DND-41 (cell line): Measurements from ENCODE around the gene FRS2.

Source experiments
- ATAC-seq: fragments of 200-7000 bp; cut with Tn5 transposase; 3 replicates; pipeline ENCODE4 v1.9.1; 2021; ENCODE audit warnings: low read depth; ENCODE audit not compliant: insufficient read depth
- DNase-seq: peaks from one replicate; pipeline ENCODE4 v3.0.0-alpha.2; 2020
- H2AFZ ChIP-seq: 2 replicates; pipeline ENCODE4 v1.6.0; 2012; ENCODE audit warnings: low read depth, low read length
- H3K27ac ChIP-seq: 2 replicates; pipeline ENCODE4 v1.5.1; 2012; ENCODE audit warnings: low read length, inconsistent platforms
- H3K27me3 ChIP-seq: fragments of 200-600 bp; sonication (generic); 2 replicates; pipeline ENCODE4 v1.6.0; 2012; ENCODE audit warnings: low read length, mild to moderate bottlenecking, inconsistent platforms; ENCODE audit not compliant: insufficient read depth, poor library complexity
- H3K36me3 ChIP-seq: 2 replicates; pipeline ENCODE4 v1.5.1; 2012; ENCODE audit warnings: low read length, inconsistent platforms; ENCODE audit not compliant: insufficient read depth
- H3K4me1 ChIP-seq: 2 replicates; pipeline ENCODE4 v1.5.1; 2012; ENCODE audit warnings: mild to moderate bottlenecking, low read length; ENCODE audit not compliant: insufficient read depth
- H3K4me2 ChIP-seq: 2 replicates; pipeline ENCODE4 v1.6.0; 2012; ENCODE audit warnings: mild to moderate bottlenecking, moderate library complexity, low read length, inconsistent platforms; ENCODE audit not compliant: insufficient read depth
- H3K4me3 ChIP-seq, 2 experiments: fragments of 200-600 bp in 1 of 2; shearing (Covaris generic) in 1 of 2; 2 replicates each; pipeline ENCODE4 v1.5.1; 2012 to 2016; ENCODE audit warnings: inconsistent platforms in 2 of 2, low read length in 2 of 2, mild to moderate bottlenecking in 2 of 2, low read depth in 1 of 2, moderate library complexity in 1 of 2
- H3K79me2 ChIP-seq: 2 replicates; pipeline ENCODE4 v1.6.0; 2012; ENCODE audit warnings: low read length, inconsistent platforms; ENCODE audit not compliant: insufficient read depth
- H3K9ac ChIP-seq: 2 replicates; pipeline ENCODE4 v1.6.0; 2012; ENCODE audit warnings: low read depth, mild to moderate bottlenecking, inconsistent platforms, low read length, moderate library complexity
- H3K9me3 ChIP-seq: 2 replicates; pipeline ENCODE4 v1.5.1; 2012; ENCODE audit warnings: low read length, moderate library complexity, mild to moderate bottlenecking, inconsistent platforms; ENCODE audit not compliant: insufficient read depth, severe bottlenecking
- H4K20me1 ChIP-seq: 2 replicates; pipeline ENCODE4 v1.6.0; 2012; ENCODE audit warnings: low read length; ENCODE audit not compliant: insufficient read depth
- EZH2 ChIP-seq: IDR thresholded peaks from 3 replicates; pipeline ENCODE4 v1.6.1; 2012; ENCODE audit warnings: borderline replicate concordance, low read depth, mild to moderate bottlenecking, moderate library complexity, low read length, inconsistent platforms; ENCODE audit not compliant: severe bottlenecking
- TF ChIP-seq, protein P1 (sequence below): IDR thresholded peaks from 2 replicates; pipeline ENCODE4 v1.5.1; 2012; ENCODE audit warnings: borderline replicate concordance, low read length, moderate library complexity, mild to moderate bottlenecking; ENCODE audit not compliant: poor library complexity, severe bottlenecking; ENCODE audit errors: extremely low read depth

The FRS2 gene, protein sequence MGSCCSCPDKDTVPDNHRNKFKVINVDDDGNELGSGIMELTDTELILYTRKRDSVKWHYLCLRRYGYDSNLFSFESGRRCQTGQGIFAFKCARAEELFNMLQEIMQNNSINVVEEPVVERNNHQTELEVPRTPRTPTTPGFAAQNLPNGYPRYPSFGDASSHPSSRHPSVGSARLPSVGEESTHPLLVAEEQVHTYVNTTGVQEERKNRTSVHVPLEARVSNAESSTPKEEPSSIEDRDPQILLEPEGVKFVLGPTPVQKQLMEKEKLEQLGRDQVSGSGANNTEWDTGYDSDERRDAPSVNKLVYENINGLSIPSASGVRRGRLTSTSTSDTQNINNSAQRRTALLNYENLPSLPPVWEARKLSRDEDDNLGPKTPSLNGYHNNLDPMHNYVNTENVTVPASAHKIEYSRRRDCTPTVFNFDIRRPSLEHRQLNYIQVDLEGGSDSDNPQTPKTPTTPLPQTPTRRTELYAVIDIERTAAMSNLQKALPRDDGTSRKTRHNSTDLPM

DNA sequence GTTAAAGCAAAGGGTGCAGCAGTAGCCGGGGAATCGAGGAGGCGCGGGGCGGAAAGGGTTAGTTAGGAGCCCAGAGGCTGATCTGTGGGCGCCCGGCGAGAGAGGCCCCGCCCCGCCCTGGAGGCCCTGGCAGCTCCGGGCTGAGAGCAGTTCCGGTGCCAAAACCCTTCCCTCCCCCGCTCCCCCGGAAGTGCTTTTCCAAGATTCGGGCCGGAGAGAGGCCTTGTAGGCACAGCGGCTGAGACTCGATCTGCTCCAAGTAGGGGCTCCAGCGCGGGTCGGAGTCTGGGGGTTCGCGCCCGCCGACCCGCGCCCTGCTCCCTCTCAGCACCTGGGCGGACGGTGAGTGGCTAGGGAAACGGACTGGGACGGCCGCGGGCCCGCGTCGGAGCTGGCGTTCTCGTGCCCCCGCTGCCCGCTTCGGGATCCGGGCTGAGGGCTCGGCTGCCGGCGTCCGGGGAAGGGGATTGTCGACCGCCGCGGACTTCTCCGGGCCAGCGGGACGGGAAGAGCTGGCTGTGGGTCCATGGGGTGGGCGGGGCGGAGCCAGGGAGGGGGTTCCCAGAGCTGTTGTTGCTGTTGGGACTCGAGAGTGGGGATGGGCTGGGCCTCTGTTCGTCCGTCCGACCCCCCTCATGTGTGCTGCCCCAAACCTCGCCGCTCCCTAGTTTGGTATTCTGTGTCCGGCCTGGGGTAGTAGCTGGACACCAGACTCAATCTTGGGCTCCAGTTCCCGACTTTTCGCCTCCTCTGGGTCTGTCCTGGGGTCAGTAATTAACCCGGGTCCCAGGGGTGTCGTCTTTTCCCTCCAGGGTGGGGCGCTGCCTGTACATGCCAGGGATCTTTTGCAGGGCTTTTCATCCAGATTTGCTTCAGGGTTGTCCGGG, at the start of gene FRS2:
Gene FRS2, plus strand, starts transcription at position 200 of the 887 bp plus-strand sequence. CDS start 98,643 bp downstream, outside the sequence.
- Histone ChIP-seq H3K27me3 (no peaks in the 10 kb centered on the region), H2AFZ (peak within 1 kb of the TSS; percentile 93), H3K9me3 (no peaks in the 10 kb centered on the region), H3K79me2 (peaks cover 52% of the 10 kb centered on the region), H4K20me1 (peaks cover 31% of the 10 kb centered on the region; the same call in 1 of the 2 replicates), H3K4me2 (peak within 1 kb of the TSS; percentile 94), H3K9ac (peak within 1 kb of the TSS; percentile 94), H3K36me3 (peaks cover 2% of the 10 kb centered on the region; the same call in 1 of the 2 replicates), H3K4me3 (peak within 1 kb of the TSS; percentile 95 to 99), H3K4me1 (peaks cover 36% of the 10 kb centered on the region), H3K27ac (peak within 1 kb of the TSS; percentile 90)
- DNase-seq (peak; percentile 93), ATAC-seq (peak; percentile 99)
- no peak for TF ChIP-seq EZH2
- TF ChIP-seq, protein P1, sequence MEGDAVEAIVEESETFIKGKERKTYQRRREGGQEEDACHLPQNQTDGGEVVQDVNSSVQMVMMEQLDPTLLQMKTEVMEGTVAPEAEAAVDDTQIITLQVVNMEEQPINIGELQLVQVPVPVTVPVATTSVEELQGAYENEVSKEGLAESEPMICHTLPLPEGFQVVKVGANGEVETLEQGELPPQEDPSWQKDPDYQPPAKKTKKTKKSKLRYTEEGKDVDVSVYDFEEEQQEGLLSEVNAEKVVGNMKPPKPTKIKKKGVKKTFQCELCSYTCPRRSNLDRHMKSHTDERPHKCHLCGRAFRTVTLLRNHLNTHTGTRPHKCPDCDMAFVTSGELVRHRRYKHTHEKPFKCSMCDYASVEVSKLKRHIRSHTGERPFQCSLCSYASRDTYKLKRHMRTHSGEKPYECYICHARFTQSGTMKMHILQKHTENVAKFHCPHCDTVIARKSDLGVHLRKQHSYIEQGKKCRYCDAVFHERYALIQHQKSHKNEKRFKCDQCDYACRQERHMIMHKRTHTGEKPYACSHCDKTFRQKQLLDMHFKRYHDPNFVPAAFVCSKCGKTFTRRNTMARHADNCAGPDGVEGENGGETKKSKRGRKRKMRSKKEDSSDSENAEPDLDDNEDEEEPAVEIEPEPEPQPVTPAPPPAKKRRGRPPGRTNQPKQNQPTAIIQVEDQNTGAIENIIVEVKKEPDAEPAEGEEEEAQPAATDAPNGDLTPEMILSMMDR = peak; percentile 55

DNA sequence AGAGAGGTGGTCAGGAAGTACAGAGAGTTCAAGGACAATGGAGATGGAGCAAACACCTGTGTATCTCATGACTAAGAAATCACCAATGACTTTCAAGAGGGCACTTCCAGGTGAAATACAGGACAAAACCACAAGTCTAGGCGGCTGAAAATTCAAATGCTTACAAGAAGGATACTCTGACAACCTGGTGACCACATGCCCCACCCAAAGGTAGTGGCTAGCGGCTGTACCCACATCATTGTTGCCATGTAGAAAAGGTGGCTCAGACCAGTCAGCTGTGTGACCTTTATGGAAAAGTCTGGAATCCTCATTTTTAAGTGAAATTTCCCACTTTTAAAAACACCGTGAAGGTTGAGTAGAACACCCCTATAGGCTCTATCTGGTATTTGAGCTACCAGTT, 48.6 kb upstream of the FRS2 start:
- H3K4me1 ChIP-seq = peaks cover 10% of the 10 kb centered on the region
- H3K4me3 ChIP-seq = no peak overlapping the region
- no peak overlapping the region for H3K9ac ChIP-seq
- H3K4me2 ChIP-seq = no peak overlapping the region
- H3K27ac ChIP-seq = no peak overlapping the region
- TF ChIP-seq, protein P1 = no peak
- TF ChIP-seq EZH2 = no peak
- ATAC-seq = no peak
- 0 out of 2 replicates have a peak, but pooled peaks cover 6% of the 10 kb centered on the region for H3K36me3 ChIP-seq
- DNase-seq = no peak
- no peaks in the 10 kb centered on the region for H3K79me2 ChIP-seq
- no peaks in the 10 kb centered on the region for H4K20me1 ChIP-seq
- H3K9me3 ChIP-seq = no peaks in the 10 kb centered on the region
- H2AFZ ChIP-seq = no peak overlapping the region
- H3K27me3 ChIP-seq = no peaks in the 10 kb centered on the region

DNA sequence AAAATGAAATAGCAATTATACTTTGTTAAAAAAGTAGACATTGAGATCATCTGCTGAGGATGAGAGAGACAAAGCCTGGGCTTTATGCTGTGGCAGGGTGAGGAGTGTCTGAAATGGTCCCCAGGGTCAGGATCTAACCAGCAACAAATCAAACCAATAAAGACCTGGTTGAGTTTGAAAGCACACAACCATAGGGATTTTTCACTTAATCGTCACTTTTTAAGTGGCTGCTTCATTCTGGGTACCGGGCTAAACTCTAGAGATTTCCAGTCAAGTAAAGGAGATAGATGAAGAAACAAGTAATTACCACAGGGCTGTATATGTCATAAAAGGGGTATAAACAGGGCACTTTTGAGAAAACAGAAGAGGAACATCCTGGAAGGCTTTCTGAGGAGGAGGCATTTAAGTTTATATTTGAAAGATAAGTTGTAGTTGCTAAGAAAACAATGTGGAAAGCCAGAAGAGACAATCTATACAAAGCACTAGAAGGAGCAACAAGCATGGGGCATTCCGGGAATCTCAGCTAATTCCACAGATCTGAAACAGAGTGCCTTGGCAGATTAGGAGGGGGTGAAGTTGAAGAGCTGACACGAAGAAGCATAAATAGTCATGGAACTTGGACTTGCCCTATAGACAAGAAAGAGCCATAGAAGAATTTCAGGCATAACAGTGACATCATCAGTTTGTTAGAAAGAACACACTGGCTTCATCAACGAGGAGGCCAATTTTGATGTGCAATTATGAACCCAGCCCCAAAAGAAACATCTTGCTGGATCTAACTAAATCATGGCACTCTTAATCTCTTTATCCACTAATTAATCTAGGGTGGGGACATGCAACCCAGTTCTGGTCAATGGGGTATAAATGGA, 46.9 kb upstream of the FRS2 start:
- Histone ChIP-seq H3K9ac (no peak overlapping the region), H3K9me3 (no peaks in the 10 kb centered on the region), H3K4me3 (no peak overlapping the region), H3K4me1 (peaks cover 10% of the 10 kb centered on the region), H3K27me3 (no peaks in the 10 kb centered on the region), H3K79me2 (no peaks in the 10 kb centered on the region), H3K36me3 (0 out of 2 replicates have a peak, but pooled peaks cover 6% of the 10 kb centered on the region), H3K27ac (no peak overlapping the region), H4K20me1 (no peaks in the 10 kb centered on the region), H2AFZ (no peak overlapping the region), H3K4me2 (no peak overlapping the region)
- TF ChIP-seq, protein P1 = no peak
- no peak for DNase-seq
- ATAC-seq = no peak
